ENCODE measurements around the gene ZNF827.

- TF ChIP-seq CTCF (optimal IDR thresholded peaks at IDR 0.05 in 1 of 3, IDR thresholded peaks at IDR 0.05 in 1 of 3, conservative IDR thresholded peaks at IDR 0.05 in 1 of 3; ENCODE audit: extremely low read depth in 1 of 3, insufficient read depth in 2 of 3, low read length in 3 of 3) (no peak), EZH2 (IDR thresholded peaks at IDR 0.05; ENCODE audit: low read length) (no peak)
These were observed 139.4 kb downstream of the ZNF827 start for GRCh38 chr4:145799223-145799622.
